Measurements from ENCODE around the gene CACNA2D1. TPM values are rescaled to one million over a fixed set of nuclear protein-coding genes. Genes with fewer than 3 reads are reported as not detected.

The CACNA2D1 gene
- total and polyA plus RNA-seq, 9 of the 15 experiments (the other 6 are each of a cell fraction or from before 2014, with no cell fraction given), result 0.49 TPM; not detected in 8

GRCh38 chr7:81983406-81983805, 460.2 kb downstream of the CACNA2D1 start (continued):
- TF ChIP-seq ESRRA (IDR thresholded peaks at IDR 0.05; ENCODE audit: borderline replicate concordance, low read depth) (no peak), ZNF696 (CRISPR knock-in tag; conservative IDR thresholded peaks at IDR 0.05) (no peak)

- Histone ChIP-seq H2AFZ (ENCODE audit: low read depth, low read length) (no peak overlapping the region), H3K9ac (ENCODE audit: insufficient read depth in 1 of 2, low read depth in 2 of 2, low read length in 2 of 2) (no peak overlapping the region), H3K36me3 (ENCODE audit: control insufficient read depth, insufficient read depth, low read length) (no peaks in the 10 kb centered on the region), H3K27me3 (ENCODE audit: control insufficient read depth in 2 of 2, insufficient read depth in 2 of 2, low read length in 2 of 2) (no peaks in the 10 kb centered on the region), H3K79me2 (ENCODE audit: control insufficient read depth, insufficient read depth, low read length) (no peaks in the 10 kb centered on the region), H3K4me1 (replicated peaks in 1 of 2; ENCODE audit: control insufficient read depth in 2 of 2, insufficient read depth in 2 of 2, low read length in 2 of 2) (no peaks in the 10 kb centered on the region), H3K4me3 (no peak overlapping the region), H3K4me2 (ENCODE audit: insufficient read depth, low read length) (no peak overlapping the region), H3K9me1 (ENCODE audit: control insufficient read depth, insufficient read depth, low read length) (no peaks in the 10 kb centered on the region), H4K20me1 (replicated peaks; ENCODE audit: control insufficient read depth, insufficient read depth, low read length) (no peaks in the 10 kb centered on the region), H3K9me3 (replicated peaks; ENCODE audit: control insufficient read depth, insufficient read depth, low read depth, low read length) (no peaks in the 10 kb centered on the region), H3K27ac (ENCODE audit: extremely low read depth, low read depth, low read length) (no peak overlapping the region)
- WGBS (ENCODE audit: insufficient coverage, low coverage, missing lambda C conversion rate), result 2% methylated on average over 2 of the region's 2 CpGs
- CTCF ChIA-PET (ENCODE audit: low intra/inter-chr PET ratio), result no interaction called here
- in situ Hi-C loops (cut with MboI), result no loop called here
- no TSS peak for BruUV-seq (replicated peaks)
- TF ChIP-seq GATAD2A (IDR thresholded peaks at IDR 0.05) (no peak), FOS (IDR thresholded peaks at IDR 0.05; ENCODE audit: extremely low read depth, insufficient read length) (no peak), REST (IDR thresholded peaks at IDR 0.05; ENCODE audit: borderline replicate concordance) (no peak), REST (CRISPR knock-in tag; IDR thresholded peaks at IDR 0.05; ENCODE audit: low read depth) (no peak), CTCF (IDR thresholded peaks at IDR 0.05 in 2 of 3, conservative IDR thresholded peaks at IDR 0.05 in 1 of 3; ENCODE audit: insufficient read depth in 2 of 3, low read depth in 1 of 3, low read length in 3 of 3) (no peak), POLR2G (IDR thresholded peaks at IDR 0.05; ENCODE audit: low read depth, low read length) (no peak), CHCHD3 (CRISPR knock-in tag; IDR thresholded peaks at IDR 0.05) (no peak), ZNF75A (CRISPR knock-in tag; IDR thresholded peaks at IDR 0.05) (no peak)
- POLR2A ChIA-PET, result no interaction called here
- FAIRE-seq (no peak), DNase-seq (ENCODE audit: extremely low read depth in 1 of 4, low spot score in 3 of 4) (no peak), ATAC-seq (no peak)
- intact Hi-C loops (cut with micrococcal nuclease), result no loop called here
These were observed 470.5 kb downstream of the CACNA2D1 start for GRCh38 chr7:81973117-81973516.

All from K562 (cell line).